NCI-H2171 treated with DMSO at 0.1 percent for 48 hours (cell line): ENCODE results near the gene PPFIA2.

Source experiments
- DNase-seq: peaks from one replicate; lab custom pipeline; 2025; lab: John Stamatoyannopoulos, UW

Gene PPFIA2

DNA sequence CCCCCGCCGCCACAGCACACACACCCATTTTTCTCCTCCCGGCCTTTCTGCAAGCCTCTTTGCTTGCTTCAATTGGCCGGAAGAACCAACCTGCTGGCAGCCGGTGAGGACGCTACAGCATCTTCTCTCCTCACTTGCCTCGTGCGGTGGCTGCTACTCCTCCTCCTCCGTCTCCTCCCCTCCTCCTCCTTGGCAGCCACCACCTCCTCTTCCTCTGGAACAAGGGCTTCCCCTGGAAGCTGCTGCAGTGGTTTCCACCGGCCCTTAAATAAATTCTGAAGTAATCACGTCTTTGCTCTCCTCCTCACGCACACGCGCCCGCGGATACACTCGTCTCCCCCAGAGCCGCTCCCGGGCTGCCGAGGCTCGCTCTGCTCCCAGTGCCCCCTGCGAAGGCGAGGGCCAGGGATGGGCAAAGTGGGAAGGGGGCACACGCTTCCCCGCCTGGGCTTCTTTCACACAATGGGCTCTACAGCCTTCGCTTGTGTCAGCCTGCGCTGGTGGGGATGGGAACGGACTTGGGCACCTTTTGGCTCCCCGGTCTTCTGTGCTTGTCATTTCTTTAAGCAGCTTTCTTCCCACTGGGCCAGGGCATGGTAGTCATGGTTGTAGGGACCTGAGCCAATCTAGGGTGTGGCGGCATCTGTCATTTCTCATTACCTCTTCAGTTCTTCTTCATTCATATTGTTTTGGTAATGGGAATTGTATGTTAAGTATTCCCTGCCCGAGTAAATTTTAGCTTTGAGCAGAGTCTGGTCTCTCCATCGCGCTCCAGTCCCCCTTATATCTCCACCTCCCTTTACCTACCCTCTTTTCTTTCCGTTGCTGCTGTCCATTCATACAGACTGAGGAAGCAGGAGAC, at the start of gene PPFIA2:
Gene PPFIA2, minus strand, starts transcription at position 161 of the 862 bp plus-strand sequence.
- DNase-seq: peak; percentile 91

DNA sequence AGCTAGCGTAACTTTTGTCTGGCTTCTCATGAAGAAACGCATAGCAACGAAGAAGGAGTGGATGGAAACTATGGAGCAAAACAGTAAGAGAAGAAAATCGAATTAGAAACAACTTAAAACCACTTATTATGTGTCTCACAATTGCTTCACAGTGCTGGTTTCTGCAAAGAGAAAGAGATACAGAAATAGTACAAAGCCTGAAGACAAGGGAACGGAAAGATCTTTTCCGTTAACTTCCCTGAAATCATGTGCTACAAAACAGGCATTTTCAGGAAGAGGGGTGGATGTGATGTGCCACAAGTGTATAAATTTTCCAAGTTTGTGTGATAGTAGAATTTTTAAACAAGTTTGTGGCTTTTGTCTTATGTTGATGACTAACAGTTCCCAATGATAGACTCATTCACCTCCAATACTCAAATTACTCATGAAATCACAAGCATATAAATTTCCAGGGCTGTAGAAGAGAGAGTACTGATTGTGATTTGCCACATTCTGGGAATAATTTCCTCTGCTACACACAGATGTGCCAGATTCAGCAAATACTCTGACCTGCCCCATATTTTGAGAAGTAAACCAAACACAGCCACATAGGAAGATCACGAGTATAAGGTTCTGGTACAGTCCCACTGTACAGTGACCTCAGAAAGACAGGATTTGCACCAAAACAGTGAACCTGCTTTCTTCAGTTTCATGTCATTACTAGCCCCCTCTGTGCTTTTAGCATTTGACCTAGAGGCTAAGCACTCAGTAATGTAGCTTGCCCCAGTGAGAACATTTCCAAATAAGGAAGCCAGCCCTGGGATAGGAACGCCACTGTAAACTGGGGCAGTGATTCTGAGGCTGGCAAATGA, 41.4 kb upstream of the PPFIA2 start:
- no peak for DNase-seq

DNA sequence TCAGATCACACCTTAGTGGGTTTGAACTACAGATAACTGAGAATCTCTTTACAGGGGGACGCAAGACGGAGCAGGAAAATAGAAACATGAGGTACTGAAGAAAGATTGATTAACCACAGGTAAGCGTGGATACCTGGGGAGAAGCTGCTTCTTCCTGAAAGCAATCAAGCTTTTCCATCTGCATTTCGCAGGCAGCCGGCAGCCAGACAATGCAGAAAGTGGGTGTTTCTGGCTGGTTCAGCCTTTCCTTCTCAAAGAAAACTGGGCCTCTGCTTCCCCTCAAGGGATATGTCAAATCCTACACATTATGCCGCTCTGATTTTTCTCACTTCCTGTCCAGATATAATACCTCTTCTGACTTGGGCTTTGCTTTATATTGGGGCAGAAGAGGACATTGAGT, 39.1 kb upstream of the PPFIA2 start:
- DNase-seq: no peak

DNA sequence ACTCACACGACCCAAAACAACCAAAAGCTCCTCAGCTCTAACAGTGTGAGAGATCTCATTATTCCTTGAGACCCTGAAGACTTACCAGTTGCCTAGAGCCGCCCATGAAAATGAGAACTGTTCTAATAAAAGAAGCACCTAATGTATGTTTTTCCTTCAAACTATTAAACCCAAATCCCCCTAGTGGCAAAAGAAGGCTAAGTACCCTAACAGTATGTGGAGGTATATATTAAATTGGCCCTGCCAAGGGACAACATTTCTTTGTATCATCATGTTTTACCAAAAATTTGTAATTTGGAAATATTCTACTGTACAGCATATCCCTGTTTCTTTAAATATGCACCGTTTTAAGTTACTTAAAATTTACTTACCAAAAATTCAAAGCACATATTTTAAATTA, 38.0 kb upstream of the PPFIA2 start:
- DNase-seq: peak; percentile 17

DNA sequence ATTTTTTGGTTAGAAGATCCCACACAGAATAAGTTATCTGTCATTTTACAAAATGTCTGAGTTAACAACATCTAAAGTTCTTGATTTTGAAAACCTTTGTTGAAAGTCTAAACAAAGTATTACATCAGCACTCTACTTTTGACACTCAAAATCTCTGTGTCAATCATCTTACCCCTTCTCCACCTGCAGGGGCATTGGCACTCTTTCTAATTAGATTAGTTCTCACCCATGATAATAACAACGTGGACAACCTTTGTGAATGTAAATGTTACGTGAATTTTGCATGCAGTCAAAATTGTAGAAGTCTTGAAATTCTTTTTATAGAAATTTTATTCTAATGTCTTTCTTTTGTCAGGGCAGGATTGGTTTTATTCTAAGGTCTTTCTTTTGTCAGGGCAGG, 33.5 kb upstream of the PPFIA2 start:
- no peak for DNase-seq

DNA sequence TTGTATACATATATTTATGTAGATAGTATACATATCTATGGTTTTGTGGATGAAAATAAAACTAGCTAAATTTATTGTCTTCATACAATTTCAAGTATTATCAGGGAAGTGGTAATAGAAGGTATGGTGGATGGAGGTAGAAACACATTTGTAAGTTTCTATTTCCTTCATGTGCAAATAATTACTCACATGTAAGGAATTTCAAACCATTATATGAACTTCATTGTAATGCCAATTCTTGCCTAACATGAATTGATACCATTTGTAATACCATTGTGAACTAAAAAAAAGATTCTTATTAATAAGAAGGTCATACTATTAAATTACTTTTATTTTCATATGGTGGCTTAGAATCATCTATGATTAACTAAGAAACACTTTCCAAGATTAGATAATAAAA, 20.1 kb upstream of the PPFIA2 start:
- no peak for DNase-seq

DNA sequence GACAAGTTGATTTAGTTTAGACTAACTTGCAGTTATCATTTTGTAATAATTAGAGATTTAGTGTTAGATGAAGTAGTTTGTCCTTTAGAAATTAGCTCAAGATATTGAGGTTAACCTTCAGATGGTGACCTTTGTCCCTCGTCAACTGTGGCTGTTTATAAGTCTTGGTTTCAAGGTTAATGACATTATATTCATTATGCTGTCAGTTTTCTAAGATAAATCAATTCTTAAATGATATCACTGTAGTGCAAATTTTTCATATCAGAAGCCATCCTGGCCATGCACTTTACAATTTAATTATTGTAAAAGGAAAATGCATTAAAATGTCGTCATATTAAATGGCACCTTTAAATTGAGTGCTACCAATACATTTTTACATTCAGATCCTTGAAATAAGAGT, 19.6 kb upstream of the PPFIA2 start:
- DNase-seq: no peak

DNA sequence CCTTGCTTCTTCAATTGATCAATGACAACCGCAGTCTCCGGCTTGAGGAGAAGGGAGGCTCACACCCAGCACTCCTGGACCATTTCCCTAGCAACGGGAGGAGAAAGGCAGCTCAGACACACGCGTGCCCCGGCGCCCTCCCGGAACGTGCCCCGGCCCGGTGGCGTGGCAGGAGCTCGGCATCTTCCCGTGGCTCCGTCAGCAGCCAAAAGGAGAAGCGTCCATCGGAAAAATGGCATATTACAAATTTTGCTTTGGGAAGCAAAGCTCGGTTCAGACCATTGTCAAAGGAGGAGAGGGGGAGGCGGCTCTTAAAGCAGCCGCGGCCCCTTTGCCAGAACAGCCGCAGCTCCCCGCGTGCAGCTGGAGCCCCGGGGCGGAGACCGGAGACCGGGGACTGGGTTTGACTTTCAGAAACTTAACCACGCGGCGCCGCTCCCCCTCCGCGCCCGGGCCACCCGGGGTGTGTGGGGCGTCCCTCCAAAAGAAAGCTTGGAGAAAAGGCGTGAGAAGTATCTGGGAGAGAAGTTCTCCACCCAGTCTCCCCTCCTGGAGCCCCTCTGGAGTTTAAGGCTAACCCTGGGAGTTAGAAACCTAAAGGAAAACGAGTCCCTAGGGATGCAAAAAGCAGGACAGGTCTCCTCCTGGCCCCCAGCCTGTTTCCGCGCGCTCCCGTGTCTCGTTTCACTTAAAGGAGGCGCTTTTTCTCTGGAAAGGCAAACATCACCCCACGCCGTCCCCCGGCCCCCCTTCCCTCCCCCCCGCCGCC, 545 bp downstream of the PPFIA2 start:
- DNase-seq: peak; percentile 84

DNA sequence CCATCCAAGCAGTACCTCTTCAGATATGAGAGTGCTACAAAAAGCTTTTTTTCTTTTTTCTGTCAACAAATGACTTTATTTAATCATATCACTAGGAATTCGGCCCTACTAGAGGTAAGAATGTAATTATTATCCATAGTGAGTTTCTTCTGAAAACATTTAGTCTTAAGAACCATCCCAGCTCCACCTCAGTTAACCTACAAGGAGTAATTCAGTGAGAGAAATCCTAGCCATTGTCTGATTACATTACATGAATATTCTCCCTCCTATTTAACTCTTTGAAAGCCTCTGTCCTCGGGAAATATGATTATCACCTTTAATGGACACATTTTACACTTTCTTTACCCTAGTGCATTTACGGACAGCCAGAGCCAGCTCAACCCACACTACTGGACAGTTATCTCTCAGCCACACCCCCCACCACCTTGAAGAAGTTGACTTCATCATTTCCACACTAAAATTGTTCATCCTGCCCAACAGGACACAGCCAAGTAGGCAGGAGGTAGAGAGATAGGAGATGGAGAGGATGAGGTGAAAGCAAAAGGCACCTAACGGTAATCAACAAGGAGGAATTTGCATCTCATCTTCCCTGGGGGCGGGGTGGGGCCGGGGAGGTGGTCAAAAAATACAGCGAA, 1.3 kb downstream of the PPFIA2 start:
- peak; percentile 61 for DNase-seq

DNA sequence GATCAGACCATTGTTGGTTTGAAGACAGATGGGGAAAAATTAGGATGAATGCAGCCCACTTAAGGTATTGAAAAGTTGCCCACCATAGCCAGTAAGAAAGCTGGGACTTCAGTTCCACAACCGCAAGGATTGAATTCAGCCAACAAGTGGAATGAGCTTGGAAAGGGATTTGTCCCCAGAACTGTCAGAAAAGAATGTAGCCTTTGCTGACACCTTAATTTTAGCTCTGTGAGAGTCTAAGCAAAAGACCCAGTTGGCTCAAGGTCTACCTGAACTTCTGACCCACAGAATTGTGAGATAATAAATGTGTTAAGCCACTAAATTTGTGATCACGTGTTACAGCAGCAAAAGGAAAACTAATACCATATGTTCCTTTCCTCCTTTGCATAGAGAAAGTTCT, 29.4 kb downstream of the PPFIA2 start:
- no peak for DNase-seq

DNA sequence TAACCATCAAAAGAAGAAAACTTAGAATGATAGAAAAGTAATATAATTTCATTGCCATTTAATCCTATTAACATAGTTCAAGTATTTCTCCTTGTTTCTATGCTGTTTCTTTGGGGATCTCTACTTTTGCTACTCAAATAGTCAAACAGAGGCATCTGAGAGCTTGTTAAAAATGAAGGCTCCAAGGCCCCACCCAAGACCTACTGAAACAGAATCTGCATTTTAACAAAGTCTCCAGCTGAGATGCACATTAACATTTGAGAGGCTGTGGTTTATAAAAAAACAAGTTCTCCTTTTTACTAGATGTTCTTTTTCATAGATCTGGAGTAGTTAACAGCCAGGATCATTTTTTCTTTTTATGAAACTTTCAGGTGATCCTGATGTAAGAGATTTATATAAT, 31.8 kb downstream of the PPFIA2 start:
- no peak for DNase-seq

DNA sequence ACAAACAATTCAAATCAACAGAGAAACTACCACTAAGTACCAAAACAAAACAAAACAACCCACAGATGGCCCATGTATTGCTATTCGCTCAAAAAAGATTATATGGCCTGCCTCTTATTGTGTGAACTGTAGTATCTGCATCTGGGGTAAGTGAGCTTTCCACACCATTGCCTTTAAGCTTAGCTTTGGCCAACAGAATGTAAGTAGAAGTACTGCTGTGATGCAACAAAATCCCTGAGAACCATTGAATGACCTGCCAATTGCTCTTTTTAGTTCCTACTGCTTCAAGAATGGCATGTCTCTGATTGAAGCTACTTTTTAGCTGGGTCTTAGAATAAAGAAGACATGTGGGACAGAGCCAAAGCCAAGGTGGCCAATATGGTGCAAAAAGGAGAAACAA, 32.5 kb downstream of the PPFIA2 start:
- peak; percentile 41 for DNase-seq

DNA sequence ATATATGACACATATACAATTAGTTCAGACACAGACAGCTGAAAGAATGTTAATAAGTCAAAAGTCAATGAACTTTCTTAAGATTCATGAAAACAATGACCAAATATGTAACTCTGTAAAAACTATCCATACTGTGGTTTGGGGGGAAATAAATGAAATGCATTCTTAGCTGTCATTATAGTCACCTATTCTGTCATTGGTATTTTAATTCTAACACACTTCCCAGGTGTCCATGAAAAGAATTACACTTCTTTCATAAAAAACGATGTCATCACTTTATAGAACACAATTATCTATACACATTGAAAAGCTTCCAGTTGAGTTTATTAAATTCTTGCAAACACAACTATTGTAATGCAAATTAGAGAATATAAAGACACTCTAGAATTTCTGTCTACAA, 35.8 kb downstream of the PPFIA2 start:
- no peak for DNase-seq

DNA sequence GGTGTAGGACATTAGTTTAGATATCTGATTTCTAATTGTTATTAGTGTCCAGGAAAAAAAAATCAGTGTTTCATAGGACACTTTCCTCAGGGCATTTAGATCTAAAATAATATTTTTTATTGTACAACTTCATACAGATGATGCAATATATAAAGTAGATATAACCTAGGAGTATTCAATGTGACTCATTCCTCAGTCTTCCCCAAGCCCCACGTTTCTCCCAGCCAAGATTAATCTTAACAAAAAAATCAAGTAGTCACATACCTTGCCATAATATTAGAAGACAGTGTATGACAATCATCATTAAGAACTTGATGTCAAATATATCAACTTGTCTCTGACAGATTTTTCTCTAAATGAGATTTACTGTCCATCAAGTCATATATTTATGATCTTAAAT, 37.1 kb downstream of the PPFIA2 start:
- DNase-seq: no peak

DNA sequence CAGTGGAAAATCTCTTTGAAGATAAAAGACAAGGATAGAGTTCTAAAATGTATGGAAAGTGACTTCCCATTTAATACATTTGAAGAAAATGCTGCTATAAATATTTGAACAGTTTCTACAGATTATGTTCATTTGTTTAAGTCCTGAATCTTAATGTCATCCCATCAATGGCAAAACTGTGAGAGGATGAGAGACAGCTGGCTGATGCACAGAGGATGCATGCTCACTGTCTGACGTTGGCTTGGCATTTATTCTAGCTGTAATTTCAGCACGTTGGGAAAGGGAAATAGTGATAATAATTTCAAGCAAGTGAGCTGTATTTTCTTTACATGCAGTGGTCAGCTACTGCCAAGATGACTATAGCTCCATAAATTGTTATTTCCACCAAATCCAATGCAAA, 40.5 kb downstream of the PPFIA2 start:
- DNase-seq: peak; percentile 78

DNA sequence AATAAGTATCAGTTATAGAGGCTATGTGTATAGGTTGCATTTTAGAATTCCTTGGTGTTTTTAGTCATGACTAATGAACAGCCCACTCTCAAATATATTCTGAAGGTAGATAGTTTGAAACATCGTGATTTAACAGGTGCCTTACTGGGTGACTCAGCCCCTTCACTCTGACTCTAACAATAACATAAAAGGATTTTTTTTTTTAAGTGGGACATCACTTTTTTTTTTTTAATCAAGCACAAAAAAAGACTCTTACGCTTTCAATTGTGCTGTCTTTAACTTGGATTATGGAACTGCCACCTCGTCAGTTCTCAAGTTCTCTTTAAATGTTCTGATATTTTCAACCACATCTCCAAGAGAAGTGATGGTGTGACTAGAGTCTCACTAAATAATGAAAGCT, 46.6 kb downstream of the PPFIA2 start:
- no peak for DNase-seq

DNA sequence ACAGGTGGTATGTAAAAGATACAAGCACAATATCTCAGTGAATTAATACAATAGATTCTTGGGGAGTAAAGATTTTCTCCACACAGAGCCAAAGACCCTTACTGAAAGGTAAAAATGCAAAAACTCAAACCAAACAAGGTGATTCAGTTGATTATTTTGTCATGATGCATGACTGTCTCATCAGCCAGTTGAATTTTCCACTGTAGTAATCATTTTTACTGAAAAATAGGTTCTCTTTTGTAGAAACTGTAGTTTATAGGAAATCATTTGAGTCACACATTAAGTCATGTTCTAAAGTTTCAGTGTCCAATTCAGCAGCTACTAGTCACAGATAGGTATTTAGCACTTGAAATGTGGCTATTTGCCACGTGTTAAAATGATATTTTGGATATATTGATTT, 53.6 kb downstream of the PPFIA2 start:
- no peak for DNase-seq

DNA sequence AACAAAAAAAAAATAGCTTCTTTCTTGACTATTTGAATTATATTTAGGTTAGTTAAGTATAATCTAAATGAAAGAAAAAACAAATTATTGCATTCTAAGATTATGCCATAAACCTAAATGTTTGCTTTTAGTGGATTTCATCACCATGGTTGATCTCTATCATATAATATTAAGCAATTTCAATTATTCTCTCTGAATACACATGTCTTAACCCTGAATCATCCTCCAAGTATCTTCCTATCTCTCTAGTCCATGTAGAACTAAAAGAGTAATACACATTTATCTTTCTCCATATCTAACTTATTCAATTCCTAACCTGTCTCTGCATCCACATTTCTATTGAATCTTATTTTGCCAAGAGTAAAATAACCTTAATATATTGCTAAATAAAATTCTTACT, 59.6 kb downstream of the PPFIA2 start:
- DNase-seq: no peak

DNA sequence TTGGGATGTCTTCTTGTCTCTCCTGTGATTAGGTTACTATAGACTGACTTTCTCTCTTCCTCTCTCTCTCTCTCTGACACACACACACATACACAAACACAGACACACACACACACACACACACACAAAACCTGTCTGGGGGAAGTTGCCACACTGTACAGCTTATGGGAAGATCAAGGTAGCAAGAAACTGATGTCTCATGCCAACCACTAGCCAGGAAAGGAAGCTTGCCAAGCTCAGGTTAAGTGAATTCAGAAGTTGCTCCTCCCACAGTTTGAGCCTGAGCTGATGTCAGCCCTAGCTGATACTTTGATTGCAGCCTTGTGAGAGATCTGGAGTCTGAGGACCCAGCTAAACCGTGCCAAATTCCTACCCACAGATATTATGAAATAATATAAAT, 67.1 kb downstream of the PPFIA2 start:
- no peak for DNase-seq

DNA sequence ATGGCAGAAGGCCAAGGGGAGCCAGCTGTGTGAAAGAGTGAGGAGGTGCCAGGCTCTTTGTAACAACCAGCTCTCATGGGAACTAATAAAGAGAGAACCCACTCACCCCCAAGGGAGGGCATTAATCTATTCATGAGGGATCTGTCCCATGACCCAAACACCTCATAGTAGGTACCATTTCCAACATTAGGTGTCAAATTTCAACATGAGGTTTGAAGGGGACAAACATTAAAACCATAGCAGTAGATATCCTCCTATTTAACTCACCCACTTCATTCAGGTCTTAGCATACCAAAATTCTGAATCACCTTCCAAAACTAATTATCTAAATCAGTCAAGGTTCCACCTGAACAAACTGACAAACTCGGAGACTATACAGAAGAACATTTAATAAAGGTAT, 75.3 kb downstream of the PPFIA2 start:
- DNase-seq: peak; percentile 42

DNA sequence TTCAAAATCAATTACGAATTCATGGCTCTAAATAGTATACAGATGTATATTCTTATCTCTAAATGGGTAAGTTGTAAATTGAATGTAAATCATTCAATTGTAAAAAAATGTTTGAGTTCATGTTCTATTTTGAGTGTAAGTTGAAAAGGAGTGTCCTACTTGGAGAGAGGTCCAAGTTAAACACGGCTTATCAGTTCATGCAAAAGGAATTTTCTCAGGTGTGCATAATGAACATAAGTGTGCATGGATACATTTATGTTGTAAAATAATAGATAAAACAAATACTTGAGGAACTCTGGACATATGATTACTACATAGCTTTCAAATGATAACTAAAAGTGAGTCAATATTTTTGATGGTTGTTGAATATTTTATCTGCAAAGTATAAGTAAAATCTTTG, 79.5 kb downstream of the PPFIA2 start:
- DNase-seq: no peak

DNA sequence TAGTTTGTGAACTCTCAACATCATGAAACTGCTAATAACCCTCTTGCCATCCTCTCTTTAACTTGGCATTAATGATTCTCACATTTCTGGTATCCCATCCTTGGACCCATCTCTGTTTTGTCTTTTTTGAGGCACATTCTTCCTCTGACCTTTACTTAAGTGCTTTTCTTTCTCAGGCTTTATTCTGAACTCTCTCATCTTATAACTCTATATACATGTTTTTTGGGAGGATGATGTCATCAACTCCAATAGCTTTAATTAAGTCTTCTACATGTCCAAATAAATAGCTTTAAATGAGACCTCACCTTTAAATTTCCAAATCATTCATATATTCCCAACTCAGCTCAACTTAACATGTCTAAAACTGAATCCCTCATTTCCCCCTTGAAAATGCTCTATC, 88.4 kb downstream of the PPFIA2 start:
- no peak for DNase-seq
